ENCODE data around the gene EDIL3. TPM values are rescaled to one million over a fixed set of nuclear protein-coding genes. Genes with fewer than 3 reads are reported as not detected.

Gene EDIL3
- total RNA-seq, 2 donors from 2014 or later: 2.2 to 17.5 TPM

DNA sequence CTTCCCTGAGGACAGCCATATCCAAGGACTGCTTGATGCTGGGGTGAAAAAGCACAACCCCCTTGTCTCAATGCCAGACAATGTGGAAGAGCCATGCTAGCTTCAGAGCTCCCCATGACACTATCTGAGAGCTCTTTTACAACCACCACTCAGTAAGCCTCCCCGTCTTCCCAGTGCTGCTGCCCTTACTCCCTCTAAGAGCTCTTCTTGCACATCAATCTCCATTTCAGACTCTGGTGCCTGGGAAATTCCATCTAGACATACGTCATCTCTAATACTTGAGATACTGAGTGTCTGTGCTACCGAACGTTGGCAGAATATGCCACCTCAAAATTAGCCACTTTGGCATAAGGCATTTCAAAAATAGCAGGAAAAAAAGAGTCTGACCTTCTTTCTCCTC lies 94.5 kb downstream of the EDIL3 start:
- H3K27me3 Mint-ChIP-seq (ENCODE audit: insufficient read depth): no peaks in the 10 kb centered on the region
- WGBS, 2 experiments (ENCODE audit: insufficient coverage in 1 of 2, insufficient read length in 1 of 2): 84 to 87% methylated on average over 2 to 4 of the region's 4 CpGs
- TF ChIP-seq, protein P1, sequence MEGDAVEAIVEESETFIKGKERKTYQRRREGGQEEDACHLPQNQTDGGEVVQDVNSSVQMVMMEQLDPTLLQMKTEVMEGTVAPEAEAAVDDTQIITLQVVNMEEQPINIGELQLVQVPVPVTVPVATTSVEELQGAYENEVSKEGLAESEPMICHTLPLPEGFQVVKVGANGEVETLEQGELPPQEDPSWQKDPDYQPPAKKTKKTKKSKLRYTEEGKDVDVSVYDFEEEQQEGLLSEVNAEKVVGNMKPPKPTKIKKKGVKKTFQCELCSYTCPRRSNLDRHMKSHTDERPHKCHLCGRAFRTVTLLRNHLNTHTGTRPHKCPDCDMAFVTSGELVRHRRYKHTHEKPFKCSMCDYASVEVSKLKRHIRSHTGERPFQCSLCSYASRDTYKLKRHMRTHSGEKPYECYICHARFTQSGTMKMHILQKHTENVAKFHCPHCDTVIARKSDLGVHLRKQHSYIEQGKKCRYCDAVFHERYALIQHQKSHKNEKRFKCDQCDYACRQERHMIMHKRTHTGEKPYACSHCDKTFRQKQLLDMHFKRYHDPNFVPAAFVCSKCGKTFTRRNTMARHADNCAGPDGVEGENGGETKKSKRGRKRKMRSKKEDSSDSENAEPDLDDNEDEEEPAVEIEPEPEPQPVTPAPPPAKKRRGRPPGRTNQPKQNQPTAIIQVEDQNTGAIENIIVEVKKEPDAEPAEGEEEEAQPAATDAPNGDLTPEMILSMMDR (conservative IDR thresholded peaks at IDR 0.05): no peak
- H3K4me1 ChIP-seq (ENCODE audit: control insufficient read depth, insufficient read depth, low read length): no peaks in the 10 kb centered on the region
- no peak for DNase-seq
- H3K27ac Mint-ChIP-seq: peak overlapping the region; percentile 52
- H3K27ac ChIP-seq (ENCODE audit: low read depth, low read length): no peak overlapping the region
- no peaks in the 10 kb centered on the region for H3K9me3 ChIP-seq (ENCODE audit: control insufficient read depth, low read length)
- H3K4me3 Mint-ChIP-seq: no peak overlapping the region
- H3K36me3 ChIP-seq (ENCODE audit: control insufficient read depth, insufficient read depth, low read length): no peaks in the 10 kb centered on the region
- H3K4me1 Mint-ChIP-seq: peaks cover 13% of the 10 kb centered on the region
- H3K27me3 ChIP-seq (ENCODE audit: control insufficient read depth, insufficient read depth, low read length, poor library complexity, severe bottlenecking): no peaks in the 10 kb centered on the region
- H3K9ac ChIP-seq (ENCODE audit: extremely low read depth, low read length, poor library complexity, severe bottlenecking): no peak overlapping the region
- H3K9me3 Mint-ChIP-seq: no peaks in the 10 kb centered on the region
- H3K36me3 Mint-ChIP-seq (ENCODE audit: low read depth): no peaks in the 10 kb centered on the region
- H3K4me3 ChIP-seq (ENCODE audit: low read length): no peak overlapping the region

DNA sequence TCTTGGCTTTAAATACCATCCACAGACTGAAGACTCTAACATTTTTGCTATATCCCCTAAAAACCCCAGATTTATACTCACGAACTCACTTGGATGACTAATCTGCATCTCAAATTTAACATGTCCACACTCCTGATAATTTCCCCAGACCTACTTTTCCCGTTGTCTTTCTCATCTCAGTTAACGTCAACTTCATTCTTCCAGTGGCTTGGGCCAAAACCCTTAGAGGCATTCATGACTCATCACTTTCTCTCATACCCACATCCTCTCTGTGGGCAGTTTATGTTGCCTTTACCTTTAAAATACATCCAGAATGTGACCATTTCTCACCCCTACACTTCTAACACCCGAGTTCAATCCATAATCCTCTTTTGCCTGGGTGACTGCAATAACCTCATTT lies 96.7 kb downstream of the EDIL3 start:
- Histone ChIP-seq H3K4me3 (ENCODE audit: low read length) (no peak overlapping the region), H3K36me3 (ENCODE audit: control insufficient read depth, insufficient read depth, low read length) (no peaks in the 10 kb centered on the region), H3K27me3 (ENCODE audit: control insufficient read depth, insufficient read depth, low read length, poor library complexity, severe bottlenecking) (no peaks in the 10 kb centered on the region), H3K4me1 (ENCODE audit: control insufficient read depth, insufficient read depth, low read length) (no peaks in the 10 kb centered on the region), H3K9me3 (ENCODE audit: control insufficient read depth, low read length) (no peaks in the 10 kb centered on the region), H3K9ac (ENCODE audit: extremely low read depth, low read length, poor library complexity, severe bottlenecking) (no peak overlapping the region), H3K27ac (ENCODE audit: low read depth, low read length) (no peak overlapping the region)
- Mint-ChIP-seq H3K36me3 (ENCODE audit: low read depth) (no peaks in the 10 kb centered on the region), H3K4me1 (peaks cover 13% of the 10 kb centered on the region), H3K27me3 (ENCODE audit: insufficient read depth) (no peaks in the 10 kb centered on the region), H3K9me3 (no peaks in the 10 kb centered on the region), H3K27ac (peak overlapping the region; percentile 2), H3K4me3 (no peak overlapping the region)
- TF ChIP-seq, protein P1 (conservative IDR thresholded peaks at IDR 0.05): no peak
- DNase-seq: no peak
- 86 to 89% methylated on average over 4 of the region's 4 CpGs for WGBS, 2 experiments (ENCODE audit: insufficient coverage in 1 of 2, insufficient read length in 1 of 2)

DNA sequence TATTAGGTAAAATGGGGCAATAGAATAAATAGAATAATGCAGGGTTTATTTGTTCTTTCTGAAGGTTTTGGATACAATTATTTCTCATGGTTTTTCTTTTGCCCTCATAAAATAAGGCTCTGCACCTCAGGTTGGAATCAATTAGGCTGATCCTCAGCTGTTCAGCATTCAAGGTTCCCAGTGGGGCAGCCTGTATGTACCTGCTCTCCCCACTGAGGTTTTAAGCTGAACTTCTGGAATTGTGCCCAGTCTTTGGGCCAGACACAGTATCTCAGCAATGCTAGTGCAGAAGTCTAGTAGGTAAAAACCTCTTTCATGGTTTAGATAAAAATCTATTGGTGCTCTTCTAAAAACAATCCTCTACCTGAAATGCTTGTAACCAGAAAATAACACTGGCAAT lies 98.0 kb downstream of the EDIL3 start:
- Mint-ChIP-seq H3K27ac (no peak overlapping the region), H3K4me3 (no peak overlapping the region), H3K9me3 (no peaks in the 10 kb centered on the region), H3K4me1 (peaks cover 13% of the 10 kb centered on the region), H3K36me3 (ENCODE audit: low read depth) (no peaks in the 10 kb centered on the region), H3K27me3 (ENCODE audit: insufficient read depth) (no peaks in the 10 kb centered on the region)
- no peak overlapping the region for H3K27ac ChIP-seq (ENCODE audit: low read depth, low read length)
- no peak overlapping the region for H3K9ac ChIP-seq (ENCODE audit: extremely low read depth, low read length, poor library complexity, severe bottlenecking)
- H3K36me3 ChIP-seq (ENCODE audit: control insufficient read depth, insufficient read depth, low read length): no peaks in the 10 kb centered on the region
- no peak for DNase-seq
- no peaks in the 10 kb centered on the region for H3K27me3 ChIP-seq (ENCODE audit: control insufficient read depth, insufficient read depth, low read length, poor library complexity, severe bottlenecking)
- no peak overlapping the region for H3K4me3 ChIP-seq (ENCODE audit: low read length)
- no peaks in the 10 kb centered on the region for H3K9me3 ChIP-seq (ENCODE audit: control insufficient read depth, low read length)
- H3K4me1 ChIP-seq (ENCODE audit: control insufficient read depth, insufficient read depth, low read length): no peaks in the 10 kb centered on the region
- TF ChIP-seq, protein P1 (conservative IDR thresholded peaks at IDR 0.05): no peak

All from endodermal cell (in vitro differentiated cells).